HCT116 (cell line): ENCODE data around the gene PTPMT1.

Experiments
- CTCF ChIP-seq, 3 experiments: fragments of 200-600 bp in 1 of 3; sonication (generic) in 1 of 3; IDR thresholded peaks in 2 of 3; conservative IDR thresholded peaks in 1 of 3; 2 replicates each; pipeline ENCODE4 v1.5.1; 2012 to 2017; ENCODE audit warnings: low read depth in 2 of 3, low read length in 2 of 3, antibody characterized with exemption in 1 of 3, borderline replicate concordance in 1 of 3, control low read depth in 1 of 3, mild to moderate bottlenecking in 1 of 3, mixed read lengths in 1 of 3, mixed run types in 1 of 3, moderate library complexity in 1 of 3; ENCODE audit not compliant: insufficient read depth in 1 of 3
- EZH2 ChIP-seq: fragments of 200-600 bp; sonication (generic); IDR thresholded peaks from 2 replicates; pipeline ENCODE4 v1.6.1; 2017; ENCODE audit warnings: antibody characterized with exemption, mixed run types
- EZH2phosphoT487 ChIP-seq: fragments of 200-600 bp; IDR thresholded peaks from 2 replicates; pipeline ENCODE4 v1.6.1; 2018; ENCODE audit warnings: antibody characterized with exemption, borderline replicate concordance
- FOSL1 ChIP-seq: IDR thresholded peaks from 2 replicates; pipeline ENCODE4 v1.6.1; 2012; ENCODE audit warnings: low read depth
- POLR2A ChIP-seq: IDR thresholded peaks from 2 replicates; pipeline ENCODE4 v1.7.0; 2011; ENCODE audit warnings: borderline replicate concordance; ENCODE audit not compliant: insufficient read depth, insufficient read length; ENCODE audit errors: extremely low read depth
- RAD21 ChIP-seq: IDR thresholded peaks from 2 replicates; pipeline ENCODE4 v1.6.1; 2012; ENCODE audit warnings: low read depth, mild to moderate bottlenecking
- ZFX ChIP-seq: fragments of 450-650 bp; IDR thresholded peaks from 2 replicates; pipeline ENCODE4 v1.6.1; 2017

- TF ChIP-seq POLR2A (no peak), FOSL1 (no peak), CTCF (IDR thresholded peaks at IDR 0.05 in 2 of 3, conservative IDR thresholded peaks at IDR 0.05 in 1 of 3; ENCODE audit: borderline replicate concordance in 1 of 3, insufficient read depth in 1 of 3, low read depth in 2 of 3, low read length in 2 of 3) (no peak), EZH2 (no peak), ZFX (no peak), RAD21 (no peak), EZH2phosphoT487 (no peak)
These were observed 28.5 kb upstream of the PTPMT1 start for GRCh38 chr11:47536915-47537314.
